Right atrium auricular region (tissue), 2 donors: ENCODE measurements around the gene CRYL1. TPM values are rescaled to one million over a fixed set of nuclear protein-coding genes. Genes with fewer than 3 reads are reported as not detected.

Experiments used
- DNase-seq: peaks from one replicate; pipeline ENCODE4 v3.0.0-alpha.2; 2019; ENCODE audit warnings: low spot score
- H3K27ac ChIP-seq, 2 donors: fragments of 200-600 bp; sonication (generic); 1 replicate in 1 of 2; 2 replicates in 1 of 2; pipeline ENCODE4 v1.5.1; 2016 to 2019
- H3K27me3 ChIP-seq, 2 donors: fragments of 200-600 bp; sonication (generic); one replicate each; pipeline versions ENCODE4 v1.5.1 to v1.6.0; 2017 to 2019
- H3K36me3 ChIP-seq: fragments of 200-600 bp; sonication (generic); one replicate; pipeline ENCODE4 v1.5.1; 2016
- H3K4me1 ChIP-seq, 2 donors: fragments of 200-600 bp; sonication (generic); one replicate each; pipeline versions ENCODE4 v1.5.1 to v1.6.0; 2017 to 2019
- H3K4me3 ChIP-seq, 2 donors: fragments of 200-600 bp; sonication (generic); 1 replicate in 1 of 2; 2 replicates in 1 of 2; pipeline ENCODE4 v1.5.1; 2017 to 2019; ENCODE audit warnings: mild to moderate bottlenecking in 1 of 2, moderate library complexity in 1 of 2
- H3K9me3 ChIP-seq, 2 donors: fragments of 200-600 bp; sonication (generic); one replicate each; pipeline ENCODE4 v1.5.1; 2019
- total RNA-seq, 2 donors: library from RNA; depleted of rRNA; stranded (reverse); fragments of >200 nt; gene quantifications; one replicate each; pipeline ENCODE4 v1.1.0, GENCODE V29; 2016
- TF ChIP-seq, protein P1 (sequence below), 2 donors: fragments of 200-600 bp; sonication (generic); IDR thresholded peaks; one replicate each; pipeline ENCODE4 v1.5.1; 2019; ENCODE audit warnings: antibody characterized with exemption in 2 of 2

CRYL1 gene
- total RNA-seq, 2 donors from 2014 or later, result 26.5 to 27.9 TPM

DNA sequence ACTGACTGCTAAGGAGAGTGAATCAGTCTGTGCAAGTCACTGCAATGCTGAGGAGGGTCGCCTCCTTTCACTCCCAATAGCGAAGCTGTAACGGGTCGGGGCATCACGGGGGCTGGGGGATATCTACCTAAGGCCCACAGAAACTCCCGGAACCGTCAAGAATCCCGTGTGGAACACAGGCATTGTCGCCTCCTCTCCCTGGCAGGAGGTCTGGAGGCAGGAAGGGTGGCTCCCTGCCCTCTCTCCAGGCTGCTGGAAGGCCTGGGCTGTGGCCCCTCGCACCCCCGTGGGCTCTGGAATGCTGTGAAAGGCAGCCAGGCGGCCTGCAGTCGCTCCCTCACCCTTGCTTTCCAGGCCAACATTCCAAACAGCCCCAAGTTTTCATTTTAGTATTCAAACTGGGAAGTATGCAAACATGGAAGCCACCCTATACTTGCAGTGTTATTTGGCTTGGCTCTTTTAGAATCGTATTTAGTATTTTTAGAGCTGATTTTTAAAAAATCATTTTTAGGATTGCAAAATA lies 109.4 kb downstream of the CRYL1 start:
- TF ChIP-seq, protein P1, sequence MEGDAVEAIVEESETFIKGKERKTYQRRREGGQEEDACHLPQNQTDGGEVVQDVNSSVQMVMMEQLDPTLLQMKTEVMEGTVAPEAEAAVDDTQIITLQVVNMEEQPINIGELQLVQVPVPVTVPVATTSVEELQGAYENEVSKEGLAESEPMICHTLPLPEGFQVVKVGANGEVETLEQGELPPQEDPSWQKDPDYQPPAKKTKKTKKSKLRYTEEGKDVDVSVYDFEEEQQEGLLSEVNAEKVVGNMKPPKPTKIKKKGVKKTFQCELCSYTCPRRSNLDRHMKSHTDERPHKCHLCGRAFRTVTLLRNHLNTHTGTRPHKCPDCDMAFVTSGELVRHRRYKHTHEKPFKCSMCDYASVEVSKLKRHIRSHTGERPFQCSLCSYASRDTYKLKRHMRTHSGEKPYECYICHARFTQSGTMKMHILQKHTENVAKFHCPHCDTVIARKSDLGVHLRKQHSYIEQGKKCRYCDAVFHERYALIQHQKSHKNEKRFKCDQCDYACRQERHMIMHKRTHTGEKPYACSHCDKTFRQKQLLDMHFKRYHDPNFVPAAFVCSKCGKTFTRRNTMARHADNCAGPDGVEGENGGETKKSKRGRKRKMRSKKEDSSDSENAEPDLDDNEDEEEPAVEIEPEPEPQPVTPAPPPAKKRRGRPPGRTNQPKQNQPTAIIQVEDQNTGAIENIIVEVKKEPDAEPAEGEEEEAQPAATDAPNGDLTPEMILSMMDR (IDR thresholded peaks at IDR 0.05), result no peak
- no peaks in the 10 kb centered on the region for H3K9me3 ChIP-seq
- no peak for DNase-seq
- no peaks in the 10 kb centered on the region for H3K27me3 ChIP-seq
- no peak overlapping the region for H3K27ac ChIP-seq
- no peaks in the 10 kb centered on the region for H3K4me1 ChIP-seq
- no peaks in the 10 kb centered on the region for H3K36me3 ChIP-seq
- H3K4me3 ChIP-seq, result no peak overlapping the region

GRCh38 chr13:20415694-20416107 lies 110.0 kb downstream of the CRYL1 start:
- DNase-seq, result no peak
- H3K27ac ChIP-seq, result no peak overlapping the region
- TF ChIP-seq, protein P1 (IDR thresholded peaks at IDR 0.05), result no peak

GRCh38 chr13:20415306-20415679 lies 110.4 kb downstream of the CRYL1 start:
- H3K36me3 ChIP-seq, result no peaks in the 10 kb centered on the region
- no peak overlapping the region for H3K27ac ChIP-seq
- H3K4me1 ChIP-seq, result no peaks in the 10 kb centered on the region
- no peak overlapping the region for H3K4me3 ChIP-seq
- TF ChIP-seq, protein P1 (IDR thresholded peaks at IDR 0.05), result no peak
- no peak for DNase-seq
- H3K9me3 ChIP-seq, result no peaks in the 10 kb centered on the region
- H3K27me3 ChIP-seq, result no peaks in the 10 kb centered on the region

More at GRCh38 chr13:20415694-20416107, 110.0 kb downstream of the CRYL1 start:
- no peaks in the 10 kb centered on the region for H3K4me1 ChIP-seq
- no peaks in the 10 kb centered on the region for H3K9me3 ChIP-seq
- no peak overlapping the region for H3K4me3 ChIP-seq
- no peaks in the 10 kb centered on the region for H3K36me3 ChIP-seq
- no peaks in the 10 kb centered on the region for H3K27me3 ChIP-seq

GRCh38 chr13:20414546-20415305 lies 110.9 kb downstream of the CRYL1 start:
- TF ChIP-seq, protein P1 (IDR thresholded peaks at IDR 0.05), result no peak
- H3K27ac ChIP-seq, result no peak overlapping the region
- H3K36me3 ChIP-seq, result no peaks in the 10 kb centered on the region
- no peak for DNase-seq
- H3K9me3 ChIP-seq, result no peaks in the 10 kb centered on the region
- no peaks in the 10 kb centered on the region for H3K4me1 ChIP-seq
- H3K4me3 ChIP-seq, result no peak overlapping the region
- no peaks in the 10 kb centered on the region for H3K27me3 ChIP-seq

- TF ChIP-seq, protein P1 (IDR thresholded peaks at IDR 0.05), result no peak
- no peak for DNase-seq
- Histone ChIP-seq H3K27ac (no peak overlapping the region), H3K4me3 (no peak overlapping the region), H3K4me1 (no peaks in the 10 kb centered on the region), H3K36me3 (no peaks in the 10 kb centered on the region), H3K9me3 (no peaks in the 10 kb centered on the region), H3K27me3 (no peaks in the 10 kb centered on the region)
Measured at GRCh38 chr13:20412691-20413355, 112.8 kb downstream of the CRYL1 start.
